Neural crest cell (in vitro differentiated cells): ENCODE results near the gene IRX5. TPM values are rescaled to one million over a fixed set of nuclear protein-coding genes. Genes with fewer than 3 reads are reported as not detected.
A peak's percentile ranks its signal among the peaks of the same experiment; 100 is the strongest.

Source experiments
- DNase-seq: peaks from one replicate; pipeline ENCODE4 v3.0.0; 2021; ENCODE audit warnings: low read depth, mixed read lengths, low spot score
- H3K27ac Mint-ChIP-seq: one replicate; pipeline ENCODE4 v1.8.0; 2021; ENCODE audit warnings: mild to moderate bottlenecking, mixed read lengths; ENCODE audit not compliant: unreplicated experiment
- H3K27me3 Mint-ChIP-seq: 2 replicates; pipeline ENCODE4 v1.8.0; 2021; ENCODE audit warnings: low read depth, mild to moderate bottlenecking, mixed read lengths
- H3K36me3 Mint-ChIP-seq: 2 replicates; pipeline ENCODE4 v1.8.0; 2021; ENCODE audit warnings: low read depth, mild to moderate bottlenecking, mixed read lengths
- H3K4me1 Mint-ChIP-seq: 2 replicates; pipeline ENCODE4 v1.8.0; 2021; ENCODE audit warnings: mixed read lengths
- H3K4me3 Mint-ChIP-seq: one replicate; pipeline ENCODE4 v1.8.0; 2021; ENCODE audit warnings: mild to moderate bottlenecking, mixed read lengths
- H3K9me3 Mint-ChIP-seq: 2 replicates; pipeline ENCODE4 v1.8.0; 2021; ENCODE audit warnings: mixed read lengths
- CTCF ChIP-seq: fragments of 200-600 bp; sonication (generic); conservative IDR thresholded peaks from 2 replicates; pipeline ENCODE4 v1.5.0; 2021; ENCODE audit warnings: antibody characterized with exemption, mild to moderate bottlenecking
- total RNA-seq: library from RNA; stranded (reverse); gene quantifications from 2 replicates; pipeline ENCODE4 v1.2.1, GENCODE V29; 2021

Gene IRX5
- total RNA-seq, 1 donor from 2014 or later, result 14.9 TPM

DNA sequence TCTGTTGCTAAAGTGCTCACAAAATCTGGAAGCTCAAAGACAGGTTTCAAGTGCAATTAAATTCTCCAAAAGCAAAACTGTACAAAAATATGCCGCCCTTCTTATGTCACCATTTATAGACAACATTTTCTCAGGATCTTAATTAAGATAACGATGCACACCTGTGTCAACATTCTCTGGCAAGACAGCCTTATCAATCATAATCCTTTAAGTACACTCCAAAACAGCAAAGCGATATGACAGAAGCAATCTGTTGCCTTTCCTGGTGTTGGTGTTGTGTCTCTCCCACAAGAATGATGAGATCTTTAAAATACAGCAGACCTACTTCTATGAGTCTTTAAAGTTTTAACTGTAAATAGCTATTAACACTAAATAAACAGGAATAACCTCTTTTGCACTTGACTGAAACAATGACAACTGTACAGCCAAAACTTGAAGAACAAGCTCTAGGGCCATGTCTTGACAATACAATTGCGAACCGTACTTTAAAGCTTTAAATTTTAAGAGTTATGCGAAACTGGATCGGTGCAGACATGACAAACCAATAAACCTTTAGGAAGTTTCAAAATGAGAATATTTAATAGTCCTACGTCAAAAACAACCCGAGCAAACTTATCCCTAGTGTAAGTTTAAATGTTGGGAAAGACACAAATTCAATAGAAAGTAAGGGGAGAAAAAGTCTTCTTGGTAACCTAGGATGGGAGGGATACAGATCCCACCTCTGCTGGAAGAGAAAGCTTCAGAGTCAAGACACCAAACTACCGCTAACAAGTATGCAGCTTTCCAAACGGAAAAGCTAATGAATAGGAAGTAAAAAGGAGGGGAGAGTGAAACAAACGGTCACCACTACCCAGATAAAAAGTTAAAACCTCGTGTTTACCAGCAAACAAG is 3.3 kb upstream of the IRX5 start:
- H3K4me3 Mint-ChIP-seq, result peak overlapping the region; percentile 98
- H3K27ac Mint-ChIP-seq, result peak overlapping the region; percentile 95

DNA sequence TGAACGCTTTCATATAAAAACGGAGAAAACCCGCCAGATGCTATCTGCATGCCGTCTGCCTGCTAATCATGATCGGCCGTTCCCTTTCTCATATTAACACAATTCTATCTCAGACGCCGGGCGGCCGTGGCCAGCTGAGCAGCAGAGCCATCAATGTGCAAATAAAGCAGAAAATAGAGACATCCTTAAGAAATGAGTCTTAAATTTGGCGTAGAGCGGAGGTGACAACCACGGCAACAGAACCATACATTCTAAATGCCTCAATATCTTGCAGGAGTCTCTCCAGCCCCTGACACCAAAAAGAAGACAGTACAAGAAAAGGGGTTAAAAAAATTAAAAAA is 2.7 kb upstream of the IRX5 start:
- H3K4me3 Mint-ChIP-seq, result peak overlapping the region; percentile 98
- peaks cover 50% of the 10 kb centered on the region for H3K27me3 Mint-ChIP-seq
- peak overlapping the region; percentile 95 for H3K27ac Mint-ChIP-seq
- H3K4me1 Mint-ChIP-seq, result peaks cover 42% of the 10 kb centered on the region
- peak; percentile 18 for DNase-seq
- H3K9me3 Mint-ChIP-seq, result no peaks in the 10 kb centered on the region
- no peak for TF ChIP-seq CTCF
- peaks cover 3% of the 10 kb centered on the region for H3K36me3 Mint-ChIP-seq

More for the DNA sequence above, 3.3 kb upstream of the IRX5 start:
- no peak for TF ChIP-seq CTCF
- peaks cover 39% of the 10 kb centered on the region for H3K4me1 Mint-ChIP-seq
- peaks cover 45% of the 10 kb centered on the region for H3K27me3 Mint-ChIP-seq
- no peaks in the 10 kb centered on the region for H3K36me3 Mint-ChIP-seq
- DNase-seq, result no peak
- H3K9me3 Mint-ChIP-seq, result no peaks in the 10 kb centered on the region

- peaks cover 41% of the 10 kb centered on the region for H3K4me1 Mint-ChIP-seq
- H3K27me3 Mint-ChIP-seq, result peaks cover 54% of the 10 kb centered on the region
- peak; percentile 38 for DNase-seq
- peak overlapping the region; percentile 98 for H3K4me3 Mint-ChIP-seq
- peaks cover 4% of the 10 kb centered on the region for H3K36me3 Mint-ChIP-seq
- H3K27ac Mint-ChIP-seq, result peak overlapping the region; percentile 95
- no peak for TF ChIP-seq CTCF
- H3K9me3 Mint-ChIP-seq, result no peaks in the 10 kb centered on the region
These were observed 2.1 kb upstream of the IRX5 start for GRCh38 chr16:54928411-54929089.

DNA sequence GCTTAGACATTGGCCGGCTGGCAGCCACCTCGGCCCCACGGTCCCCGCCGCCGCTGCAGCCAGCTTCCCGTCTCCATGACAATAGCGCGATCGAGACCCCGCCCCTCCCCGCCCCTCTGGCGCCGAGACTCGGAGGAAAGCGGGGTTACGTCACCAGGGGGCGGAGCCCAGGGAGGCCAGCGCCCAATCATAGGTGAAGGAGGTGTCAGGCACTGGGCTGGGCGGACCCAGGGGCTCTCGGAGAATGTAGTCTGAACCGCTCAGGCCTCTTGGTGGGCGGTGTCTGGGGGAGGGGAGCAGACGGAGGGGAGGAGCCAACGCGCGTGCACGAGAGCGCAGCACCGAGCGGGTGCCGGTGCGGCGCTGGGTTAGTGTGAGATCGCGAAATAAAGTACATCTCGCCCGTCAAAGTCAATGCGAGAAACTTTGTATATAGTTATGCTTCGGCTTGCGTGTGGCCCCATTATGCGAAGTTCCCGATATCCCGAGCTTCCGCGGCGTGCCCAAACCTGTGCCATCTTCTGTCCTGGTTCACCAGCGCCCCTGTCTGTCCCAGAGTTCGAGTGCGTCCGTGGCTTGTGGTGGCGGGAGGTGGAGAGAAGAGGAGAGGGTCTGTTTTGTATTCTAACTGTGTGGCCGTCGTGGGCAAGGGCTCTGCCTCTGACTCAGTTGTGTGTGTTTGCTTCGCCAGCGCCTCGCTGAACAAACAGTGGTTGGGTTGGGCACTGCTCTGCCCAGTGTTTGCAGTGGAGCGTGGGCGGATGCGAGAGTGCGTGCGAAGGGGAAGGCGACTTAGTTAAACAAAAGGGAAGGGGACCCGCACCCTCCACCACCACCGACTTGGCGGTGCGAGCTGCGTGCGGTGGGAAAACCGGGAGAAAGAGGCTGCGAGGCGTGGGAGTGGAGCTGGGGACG is 1.3 kb upstream of the IRX5 start:
- peaks cover 62% of the 10 kb centered on the region for H3K27me3 Mint-ChIP-seq
- TF ChIP-seq CTCF, result peak; percentile 43
- H3K27ac Mint-ChIP-seq, result peak overlapping the region; percentile 95

GRCh38 chr16:54930869-54931119 is 129 bp downstream of the IRX5 start:
- Mint-ChIP-seq H3K36me3 (peaks cover 13% of the 10 kb centered on the region), H3K27ac (no peak overlapping the region), H3K4me3 (peak overlapping the region; percentile 91), H3K9me3 (no peaks in the 10 kb centered on the region), H3K4me1 (peaks cover 60% of the 10 kb centered on the region), H3K27me3 (peaks cover 77% of the 10 kb centered on the region)
- DNase-seq, result no peak
- TF ChIP-seq CTCF, result no peak

More for the DNA sequence above, 1.3 kb upstream of the IRX5 start:
- H3K4me1 Mint-ChIP-seq, result peaks cover 46% of the 10 kb centered on the region
- no peaks in the 10 kb centered on the region for H3K9me3 Mint-ChIP-seq
- peak; percentile 99 for DNase-seq
- peaks cover 7% of the 10 kb centered on the region for H3K36me3 Mint-ChIP-seq
- H3K4me3 Mint-ChIP-seq, result peak overlapping the region; percentile 91
